GM23338 (cell line): Measurements from ENCODE around the gene EID1. TPM values are rescaled to one million over a fixed set of nuclear protein-coding genes. Genes with fewer than 3 reads are reported as not detected.

Experiments used
- ATAC-seq: fragments of 200-7000 bp; cut with Tn5 transposase; 3 replicates; pipeline ENCODE4 v1.9.1; 2020
- DNase-seq: peaks from one replicate; pipeline ENCODE4 v3.0.0-alpha.2; 2015; ENCODE audit warnings: low spot score
- H2AFZ ChIP-seq: fragments of 200-600 bp; sonication (generic); 2 replicates; pipeline ENCODE4 v1.8.0; 2016; ENCODE audit warnings: antibody characterized with exemption, mild to moderate bottlenecking, moderate library complexity
- H3F3A ChIP-seq: fragments of 200-600 bp; sonication (generic); replicated peaks from 2 replicates; pipeline ENCODE4 v1.8.0; 2017; ENCODE audit warnings: antibody characterized with exemption, mixed run types, low read depth
- H3K27ac ChIP-seq: fragments of 200-600 bp; sonication (generic); 2 replicates; pipeline ENCODE4 v1.6.1; 2016; ENCODE audit warnings: low read depth
- H3K27me3 ChIP-seq: fragments of 200-600 bp; sonication (generic); 2 replicates; pipeline ENCODE4 v1.8.0; 2016; ENCODE audit warnings: mild to moderate bottlenecking, mixed run types, moderate library complexity; ENCODE audit not compliant: insufficient read depth
- H3K36me3 ChIP-seq: fragments of 200-600 bp; sonication (generic); 2 replicates; pipeline ENCODE4 v1.8.0; 2016; ENCODE audit warnings: mild to moderate bottlenecking; ENCODE audit not compliant: insufficient read depth
- H3K4me1 ChIP-seq: fragments of 200-600 bp; sonication (generic); 2 replicates; pipeline ENCODE4 v1.8.0; 2016; ENCODE audit warnings: mild to moderate bottlenecking, moderate library complexity; ENCODE audit not compliant: insufficient read depth
- H3K4me2 ChIP-seq: fragments of 200-600 bp; sonication (generic); 2 replicates; pipeline ENCODE4 v1.7.1; 2017; ENCODE audit warnings: mixed run types
- H3K4me3 ChIP-seq: fragments of 200-600 bp; sonication (generic); 2 replicates; pipeline ENCODE4 v1.6.1; 2016; ENCODE audit warnings: mixed run types
- H3K79me2 ChIP-seq: fragments of 200-600 bp; sonication (generic); replicated peaks from 2 replicates; pipeline ENCODE4 v1.8.0; 2017; ENCODE audit warnings: mild to moderate bottlenecking; ENCODE audit not compliant: insufficient read depth
- H3K9me2 ChIP-seq: fragments of 200-600 bp; sonication (generic); 2 replicates; pipeline ENCODE4 v1.8.0; 2017; ENCODE audit not compliant: insufficient read depth
- H4K20me1 ChIP-seq: fragments of 200-600 bp; sonication (generic); replicated peaks from 2 replicates; pipeline ENCODE4 v1.8.0; 2017; ENCODE audit warnings: mild to moderate bottlenecking; ENCODE audit not compliant: insufficient read depth
- H3K27ac Mint-ChIP-seq: 2 replicates; pipeline ENCODE4 v1.8.0; 2020; ENCODE audit warnings: inconsistent platforms, mild to moderate bottlenecking, moderate library complexity, mixed read lengths
- H3K27me3 Mint-ChIP-seq: 3 replicates; pipeline ENCODE4 v1.8.0; 2022; ENCODE audit warnings: low read depth, mild to moderate bottlenecking, moderate library complexity, mixed read lengths, inconsistent platforms; ENCODE audit not compliant: insufficient read depth, poor library complexity
- H3K36me3 Mint-ChIP-seq: 3 replicates; pipeline ENCODE4 v1.8.0; 2021; ENCODE audit warnings: low read depth, mild to moderate bottlenecking, inconsistent platforms, moderate library complexity, mixed read lengths
- H3K4me1 Mint-ChIP-seq: 3 replicates; pipeline ENCODE4 v1.8.0; 2020; ENCODE audit warnings: mild to moderate bottlenecking, inconsistent platforms, mixed read lengths
- H3K4me3 Mint-ChIP-seq: 3 replicates; pipeline ENCODE4 v1.8.0; 2021; ENCODE audit warnings: moderate library complexity, mild to moderate bottlenecking, inconsistent platforms, mixed read lengths
- H3K9me3 Mint-ChIP-seq: 3 replicates; pipeline ENCODE4 v1.8.0; 2020; ENCODE audit warnings: moderate library complexity, mild to moderate bottlenecking, inconsistent platforms, mixed read lengths
- EZH2 ChIP-seq: fragments of 200-600 bp; sonication (generic); IDR thresholded peaks from one replicate; pipeline ENCODE4 v1.8.0; 2017; ENCODE audit warnings: antibody characterized with exemption, mild to moderate bottlenecking, low read depth; ENCODE audit not compliant: unreplicated experiment
- EZH2phosphoT487 ChIP-seq: fragments of 200-600 bp; sonication (generic); IDR thresholded peaks from one replicate; pipeline ENCODE4 v1.8.1; 2018; ENCODE audit warnings: antibody characterized with exemption; ENCODE audit not compliant: unreplicated experiment
- JUNB ChIP-seq: IDR thresholded peaks from one replicate; pipeline ENCODE4 v1.6.1; 2016; ENCODE audit warnings: antibody characterized with exemption; ENCODE audit not compliant: unreplicated experiment
- POLR2AphosphoS5 ChIP-seq: IDR thresholded peaks from 2 replicates; pipeline ENCODE4 v1.6.1; 2016; ENCODE audit warnings: antibody characterized with exemption, low read depth
- ZNF462 ChIP-seq: fragments of 250-450 bp; sonication (Bioruptor Pico); IDR thresholded peaks from 2 replicates; pipeline ENCODE4 v1.5.0; 2020; ENCODE audit warnings: mild to moderate bottlenecking, moderate library complexity
- polyA plus RNA-seq: library from polyadenylated mRNA; unstranded; fragments of >200 nt; fragmentation: Nextera tagmentation; extraction: Ambion mirVana; gene quantifications from 2 replicates; pipeline ENCODE4 v1.2.1, GENCODE V29; 2016
- total RNA-seq: library from RNA; depleted of rRNA; stranded (reverse); fragments of >200 nt; shearing (Covaris generic); gene quantifications from 2 replicates; pipeline ENCODE4 v1.2.3, GENCODE V29; 2014
- TF ChIP-seq, protein P1 (sequence below): IDR thresholded peaks from one replicate; pipeline ENCODE4 v1.6.1; 2018; ENCODE audit warnings: antibody characterized with exemption; ENCODE audit not compliant: unreplicated experiment

EID1 gene
- total and polyA plus RNA-seq, 2 experiments from 2014 or later = 113 to 324 TPM

DNA sequence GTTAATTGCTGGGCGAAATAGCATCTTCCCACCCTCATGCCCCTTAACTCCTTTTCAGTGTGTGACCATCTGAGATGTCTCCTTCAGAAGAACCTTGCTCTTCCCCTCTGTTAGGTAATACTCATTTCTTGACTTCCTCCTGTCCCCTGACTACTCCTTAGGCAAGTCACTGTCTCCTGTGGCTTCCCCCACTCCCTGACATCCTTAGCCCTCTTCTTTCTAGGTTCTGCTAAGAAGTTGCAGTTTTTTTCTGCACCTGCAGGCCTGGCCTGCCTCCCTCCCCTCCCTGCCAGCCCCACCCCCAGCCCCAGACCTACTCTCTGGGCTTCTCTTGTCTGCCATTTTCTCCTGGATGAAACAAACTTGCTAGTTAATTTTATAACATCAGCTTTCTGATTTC is 15.2 kb upstream of the EID1 start (continued):
- TF ChIP-seq POLR2AphosphoS5 (no peak), EZH2phosphoT487 (no peak), JUNB (no peak)
- TF ChIP-seq, protein P1, sequence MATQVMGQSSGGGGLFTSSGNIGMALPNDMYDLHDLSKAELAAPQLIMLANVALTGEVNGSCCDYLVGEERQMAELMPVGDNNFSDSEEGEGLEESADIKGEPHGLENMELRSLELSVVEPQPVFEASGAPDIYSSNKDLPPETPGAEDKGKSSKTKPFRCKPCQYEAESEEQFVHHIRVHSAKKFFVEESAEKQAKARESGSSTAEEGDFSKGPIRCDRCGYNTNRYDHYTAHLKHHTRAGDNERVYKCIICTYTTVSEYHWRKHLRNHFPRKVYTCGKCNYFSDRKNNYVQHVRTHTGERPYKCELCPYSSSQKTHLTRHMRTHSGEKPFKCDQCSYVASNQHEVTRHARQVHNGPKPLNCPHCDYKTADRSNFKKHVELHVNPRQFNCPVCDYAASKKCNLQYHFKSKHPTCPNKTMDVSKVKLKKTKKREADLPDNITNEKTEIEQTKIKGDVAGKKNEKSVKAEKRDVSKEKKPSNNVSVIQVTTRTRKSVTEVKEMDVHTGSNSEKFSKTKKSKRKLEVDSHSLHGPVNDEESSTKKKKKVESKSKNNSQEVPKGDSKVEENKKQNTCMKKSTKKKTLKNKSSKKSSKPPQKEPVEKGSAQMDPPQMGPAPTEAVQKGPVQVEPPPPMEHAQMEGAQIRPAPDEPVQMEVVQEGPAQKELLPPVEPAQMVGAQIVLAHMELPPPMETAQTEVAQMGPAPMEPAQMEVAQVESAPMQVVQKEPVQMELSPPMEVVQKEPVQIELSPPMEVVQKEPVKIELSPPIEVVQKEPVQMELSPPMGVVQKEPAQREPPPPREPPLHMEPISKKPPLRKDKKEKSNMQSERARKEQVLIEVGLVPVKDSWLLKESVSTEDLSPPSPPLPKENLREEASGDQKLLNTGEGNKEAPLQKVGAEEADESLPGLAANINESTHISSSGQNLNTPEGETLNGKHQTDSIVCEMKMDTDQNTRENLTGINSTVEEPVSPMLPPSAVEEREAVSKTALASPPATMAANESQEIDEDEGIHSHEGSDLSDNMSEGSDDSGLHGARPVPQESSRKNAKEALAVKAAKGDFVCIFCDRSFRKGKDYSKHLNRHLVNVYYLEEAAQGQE = no peak

- H3K27me3 Mint-ChIP-seq = peaks cover 6% of the 10 kb centered on the region
- H3K4me3 ChIP-seq = no peak overlapping the region
- no peaks in the 10 kb centered on the region for H3K27me3 ChIP-seq
- H3K36me3 ChIP-seq = no peaks in the 10 kb centered on the region
- no peaks in the 10 kb centered on the region for H4K20me1 ChIP-seq
- no peak overlapping the region for H3K27ac ChIP-seq
- no peak overlapping the region for H3K4me2 ChIP-seq
- H3K4me3 Mint-ChIP-seq = no peak overlapping the region
- H3K27ac Mint-ChIP-seq = 0 out of 2 replicates have a peak overlapping the region, but pooled peaks have one; percentile 25
- ATAC-seq (peak; percentile 75), DNase-seq (peak; percentile 47)
- H2AFZ ChIP-seq = peak overlapping the region; percentile 50; the same call in 1 of the 2 replicates
- H3K9me2 ChIP-seq = no peaks in the 10 kb centered on the region
- H3F3A ChIP-seq = no peaks in the 10 kb centered on the region
- peaks cover 8% of the 10 kb centered on the region; the same call in 2 of the 3 replicates for H3K4me1 Mint-ChIP-seq
- TF ChIP-seq ZNF462 (CRISPR knock-in tag) = no peak
- TF ChIP-seq, protein P1 = no peak
- TF ChIP-seq POLR2AphosphoS5 = no peak
- TF ChIP-seq JUNB = no peak
- TF ChIP-seq EZH2 = no peak
- H3K4me1 ChIP-seq = peaks cover 9% of the 10 kb centered on the region; the same call in 1 of the 2 replicates
- no peaks in the 10 kb centered on the region for H3K79me2 ChIP-seq
- H3K36me3 Mint-ChIP-seq = no peaks in the 10 kb centered on the region
- H3K9me3 Mint-ChIP-seq = no peaks in the 10 kb centered on the region; the same call in 2 of the 3 replicates
Observed at GRCh38 chr15:48865370-48866079, 12.4 kb upstream of the EID1 start.
